Esophagus muscularis mucosa (tissue), 4 donors: ENCODE measurements around the gene EHMT2. TPM values are rescaled to one million over a fixed set of nuclear protein-coding genes. Genes with fewer than 3 reads are reported as not detected.
"Not testable (repeated sequence)": the region's sequence is repeated elsewhere in the genome, so short reads cannot be mapped to it uniquely, and the experiment has no call there.

ENCODE experiments used
- DNase-seq: peaks from one replicate; pipeline ENCODE4 v3.0.0-alpha.2; 2017; ENCODE audit errors: extremely low spot score
- H3K27ac ChIP-seq, 4 donors: fragments of 200-600 bp; sonication (generic); replicated peaks in 1 of 4; 1 replicate in 3 of 4; 2 replicates in 1 of 4; pipeline ENCODE4 v1.5.1; 2016 to 2019; ENCODE audit warnings: mild to moderate bottlenecking in 1 of 4
- H3K27me3 ChIP-seq, 4 donors: fragments of 200-600 bp; sonication (generic); one replicate each; pipeline versions ENCODE4 v1.5.1 to v1.6.0; 2016 to 2019
- H3K36me3 ChIP-seq, 4 donors: fragments of 200-600 bp; sonication (generic); one replicate each; pipeline ENCODE4 v1.5.1; 2016 to 2019
- H3K4me1 ChIP-seq, 4 donors: fragments of 200-600 bp; sonication (generic); one replicate each; pipeline ENCODE4 v1.5.1; 2016 to 2019
- H3K4me3 ChIP-seq, 4 donors: fragments of 200-600 bp; sonication (generic); 1 replicate in 2 of 4; 2 replicates in 2 of 4; pipeline ENCODE4 v1.5.1; 2016 to 2019; ENCODE audit warnings: mild to moderate bottlenecking in 4 of 4, moderate library complexity in 1 of 4
- H3K9me3 ChIP-seq, 4 donors: fragments of 200-600 bp; sonication (generic); 1 replicate in 3 of 4; 2 replicates in 1 of 4; pipeline ENCODE4 v1.5.1; 2016 to 2019
- EP300 ChIP-seq: sonication (generic); formaldehyde crosslinking; IDR thresholded peaks from one replicate; pipeline ENCODE4 v1.6.1; 2017; ENCODE audit warnings: antibody characterized with exemption
- POLR2A ChIP-seq: fragments of 450-650 bp; IDR thresholded peaks from one replicate; pipeline ENCODE4 v1.6.1; 2017; ENCODE audit warnings: antibody characterized with exemption, moderate library complexity, mild to moderate bottlenecking, low read depth
- POLR2AphosphoS5 ChIP-seq, 2 donors: sonication (generic); formaldehyde crosslinking; IDR thresholded peaks; one replicate each; pipeline ENCODE4 v1.6.1; 2017; ENCODE audit warnings: antibody characterized with exemption in 2 of 2
- WGBS: methylation state at CpG from one replicate; pipeline ENCODE4 v1.1.5; 2018; 5-methylcytosine and 5-hydroxymethylcytosine counted together
- intact Hi-C: fragments of 100-400 bp; cut with DNase I; formaldehyde crosslinking; loops from one replicate; pipeline ENCODE4 v1.15.1; 2023
- total RNA-seq, 4 donors: library from RNA; depleted of rRNA; stranded (reverse); fragments of >200 nt; gene quantifications; one replicate each; pipeline versions ENCODE4 v1.1.0 to v1.2.1, GENCODE V29; 2016
- TF ChIP-seq, protein P1 (sequence below), 3 experiments: fragments of 200-600 bp in 2 of 3; fragments of 450-650 bp in 1 of 3; sonication (generic) in 2 of 3; IDR thresholded peaks; one replicate each; pipeline ENCODE4 v1.5.1; 2017 to 2019; ENCODE audit warnings: antibody characterized with exemption in 3 of 3, mild to moderate bottlenecking in 2 of 3, moderate library complexity in 1 of 3

EHMT2 gene
- total RNA-seq, 4 donors from 2014 or later: 25.7 to 48.4 (median 38.1) TPM

DNA sequence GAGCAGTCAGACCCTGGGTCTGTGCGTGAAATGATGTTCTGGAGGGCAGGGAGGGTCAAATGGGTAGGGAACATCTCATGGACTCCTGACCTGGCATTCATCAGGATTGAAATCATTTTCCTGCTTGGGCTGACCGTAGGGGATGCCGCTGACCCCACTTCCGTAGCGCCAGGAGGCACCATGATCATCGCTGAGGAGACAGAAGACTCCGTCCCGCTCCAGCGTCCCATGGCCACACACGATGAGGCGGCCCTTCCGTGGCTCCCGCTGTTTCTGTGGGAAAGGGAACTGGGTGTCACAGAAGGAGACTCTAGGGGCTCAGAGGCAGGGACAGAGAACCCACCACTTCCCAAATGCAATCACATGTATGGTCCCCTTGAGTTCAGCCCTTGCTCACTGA is 37.1 kb downstream of the EHMT2 start:
- Histone ChIP-seq H3K36me3 (peaks cover 15 to 48% (median 43%) of the 10 kb centered on the region in 4 donors), H3K27ac (no peak overlapping the region), H3K4me1 (peaks cover 20 to 35% (median 27%) of the 10 kb centered on the region in 4 donors), H3K4me3 (no peak overlapping the region), H3K9me3 (no peaks in the 10 kb centered on the region), H3K27me3 (no peaks in the 10 kb centered on the region)
- no peak for DNase-seq
- 94% methylated on average over 13 of the region's 13 CpGs for WGBS
- intact Hi-C loops: loop anchor here (10.0 kb wide), 1 partner anchor 176 kb away; the partner anchor contains the start of gene LY6G5C
- TF ChIP-seq, protein P1, sequence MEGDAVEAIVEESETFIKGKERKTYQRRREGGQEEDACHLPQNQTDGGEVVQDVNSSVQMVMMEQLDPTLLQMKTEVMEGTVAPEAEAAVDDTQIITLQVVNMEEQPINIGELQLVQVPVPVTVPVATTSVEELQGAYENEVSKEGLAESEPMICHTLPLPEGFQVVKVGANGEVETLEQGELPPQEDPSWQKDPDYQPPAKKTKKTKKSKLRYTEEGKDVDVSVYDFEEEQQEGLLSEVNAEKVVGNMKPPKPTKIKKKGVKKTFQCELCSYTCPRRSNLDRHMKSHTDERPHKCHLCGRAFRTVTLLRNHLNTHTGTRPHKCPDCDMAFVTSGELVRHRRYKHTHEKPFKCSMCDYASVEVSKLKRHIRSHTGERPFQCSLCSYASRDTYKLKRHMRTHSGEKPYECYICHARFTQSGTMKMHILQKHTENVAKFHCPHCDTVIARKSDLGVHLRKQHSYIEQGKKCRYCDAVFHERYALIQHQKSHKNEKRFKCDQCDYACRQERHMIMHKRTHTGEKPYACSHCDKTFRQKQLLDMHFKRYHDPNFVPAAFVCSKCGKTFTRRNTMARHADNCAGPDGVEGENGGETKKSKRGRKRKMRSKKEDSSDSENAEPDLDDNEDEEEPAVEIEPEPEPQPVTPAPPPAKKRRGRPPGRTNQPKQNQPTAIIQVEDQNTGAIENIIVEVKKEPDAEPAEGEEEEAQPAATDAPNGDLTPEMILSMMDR (IDR thresholded peaks at IDR 0.05): no peak
- TF ChIP-seq POLR2A (no peak), POLR2AphosphoS5 (IDR thresholded peaks at IDR 0.05) (no peak), EP300 (no peak)

DNA sequence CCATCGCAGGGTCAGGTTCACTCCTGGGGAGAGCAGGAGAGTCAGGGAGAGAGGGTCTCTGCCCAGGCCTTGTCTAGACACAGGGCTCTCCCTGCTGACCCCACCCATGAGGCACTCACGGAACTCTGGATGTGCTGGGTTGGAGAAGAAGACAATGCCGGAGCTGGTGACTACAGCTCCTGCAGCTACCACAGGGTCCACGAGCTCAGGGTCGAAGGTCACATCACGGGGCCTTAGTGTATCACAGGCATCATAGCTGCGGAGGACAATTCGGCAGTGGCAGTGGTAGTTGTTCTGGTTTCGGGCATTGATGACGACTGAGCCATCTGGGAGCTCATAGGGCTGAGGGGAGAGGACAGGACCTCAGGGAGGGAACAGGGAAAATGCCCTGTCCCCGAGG is 37.6 kb downstream of the EHMT2 start:
- no peak for DNase-seq
- no peak overlapping the region for H3K27ac ChIP-seq
- H3K4me1 ChIP-seq: peaks cover 20 to 35% (median 27%) of the 10 kb centered on the region in 4 donors
- H3K27me3 ChIP-seq: no peaks in the 10 kb centered on the region
- intact Hi-C loops: loop anchor here (10.0 kb wide), 1 partner anchor 175 kb away; the partner anchor contains the start of gene LY6G5C
- TF ChIP-seq EP300: no peak
- TF ChIP-seq POLR2AphosphoS5 (IDR thresholded peaks at IDR 0.05): no peak
- TF ChIP-seq POLR2A: no peak
- TF ChIP-seq, protein P1 (IDR thresholded peaks at IDR 0.05): no peak
- 84% methylated on average over 2 of the region's 11 CpGs for WGBS
- H3K36me3 ChIP-seq: peaks cover 15 to 48% (median 43%) of the 10 kb centered on the region in 4 donors
- H3K9me3 ChIP-seq: no peaks in the 10 kb centered on the region
- H3K4me3 ChIP-seq: no peak overlapping the region

DNA sequence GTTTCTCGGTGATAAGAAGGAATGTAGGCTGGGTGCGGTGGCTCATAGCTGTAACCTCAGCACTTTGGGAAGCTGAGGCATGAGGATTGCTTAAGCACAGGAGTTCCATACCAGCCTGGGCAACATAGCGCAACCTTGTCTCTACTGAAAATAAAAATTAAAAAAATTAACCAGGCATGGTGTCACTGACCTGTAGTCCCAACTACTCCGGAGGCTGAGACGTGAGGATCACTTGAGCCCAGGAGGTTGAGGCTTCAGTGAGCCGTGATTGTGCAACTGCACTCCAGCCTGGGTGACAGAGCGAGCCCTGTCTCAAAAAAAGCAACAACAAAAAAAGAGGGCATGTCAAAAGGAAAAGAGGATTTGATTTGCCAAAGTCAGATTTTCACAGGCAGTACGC is 38.8 kb downstream of the EHMT2 start:
- Histone ChIP-seq H3K4me3 (no peak overlapping the region), H3K9me3 (no peaks in the 10 kb centered on the region), H3K36me3 (peaks cover 15 to 48% (median 43%) of the 10 kb centered on the region in 4 donors), H3K4me1 (peaks cover 15 to 25% (median 18%) of the 10 kb centered on the region in 4 donors), H3K27me3 (no peaks in the 10 kb centered on the region), H3K27ac (no peak overlapping the region)
- intact Hi-C loops: no loop called here
- no peak for DNase-seq
- WGBS: 88% methylated on average over 8 of the region's 8 CpGs
- TF ChIP-seq EP300: no peak
- TF ChIP-seq POLR2AphosphoS5 (IDR thresholded peaks at IDR 0.05): no peak
- TF ChIP-seq POLR2A: no peak
- TF ChIP-seq, protein P1 (IDR thresholded peaks at IDR 0.05): no peak

DNA sequence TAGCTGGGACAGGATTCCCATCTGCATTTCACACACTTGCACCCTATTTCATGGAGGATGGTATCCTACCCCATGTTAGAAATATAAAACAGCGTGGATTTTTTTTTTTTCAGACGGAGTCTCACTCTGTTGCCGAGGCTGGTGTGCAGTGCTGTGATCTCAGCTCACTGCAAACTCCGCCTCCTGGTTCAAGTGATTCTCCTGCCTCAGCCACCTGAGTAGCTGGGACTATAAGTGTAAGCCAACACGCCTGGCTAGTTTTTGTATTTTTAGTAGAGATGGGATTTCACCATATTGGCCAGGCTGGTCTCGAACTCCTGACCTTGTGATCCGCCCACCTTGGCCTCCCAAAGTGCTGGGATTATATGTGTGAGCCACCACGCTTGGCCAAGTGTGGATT is 39.7 kb downstream of the EHMT2 start:
- intact Hi-C loops, DNase-seq, H3K27me3 ChIP-seq, H3K9me3 ChIP-seq, H3K4me3 ChIP-seq, H3K27ac ChIP-seq: not testable (repeated sequence)
- Histone ChIP-seq H3K36me3 (peaks cover 15 to 48% (median 43%) of the 10 kb centered on the region in 4 donors), H3K4me1 (peaks cover 9 to 18% (median 11%) of the 10 kb centered on the region in 4 donors)
- WGBS: 95% methylated on average over 8 of the region's 8 CpGs

DNA sequence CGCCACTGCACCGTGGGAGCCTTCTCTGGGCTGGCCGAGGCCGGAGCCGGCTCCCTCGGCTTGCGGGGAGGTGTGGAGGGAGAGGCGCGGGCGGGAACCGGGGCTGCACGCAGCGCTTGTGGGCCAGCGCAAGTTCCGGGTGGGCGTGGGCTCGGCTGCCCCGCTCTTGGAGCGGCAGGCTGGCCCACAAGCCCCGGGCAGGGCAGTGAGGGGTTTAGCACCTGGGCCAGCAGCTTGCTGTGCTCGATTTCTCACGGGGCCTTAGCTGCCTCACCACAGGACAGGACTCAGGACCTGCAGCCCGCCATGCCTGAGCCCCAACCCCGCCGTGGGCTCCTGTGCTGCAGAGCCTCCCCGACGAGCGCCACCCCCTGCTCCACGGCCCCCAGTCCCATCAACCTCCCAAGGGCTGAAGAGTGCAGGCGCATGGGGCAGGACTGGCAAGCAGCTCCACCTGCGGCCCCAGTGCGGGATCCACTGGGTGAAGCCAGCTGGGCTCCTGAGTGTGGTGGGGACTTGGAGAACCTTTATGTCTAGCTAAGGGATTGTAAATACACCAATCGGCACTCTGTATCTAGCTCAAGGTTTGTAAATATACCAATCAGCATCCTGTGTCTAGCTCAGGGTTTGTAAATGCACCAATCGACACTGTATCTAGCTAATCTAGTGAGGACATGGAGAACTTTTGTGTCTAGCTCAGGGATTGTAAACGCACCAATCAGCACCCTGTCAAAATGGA is 45.3 kb downstream of the EHMT2 start:
- DNase-seq, intact Hi-C loops, H3K27ac ChIP-seq, H3K27me3 ChIP-seq, H3K36me3 ChIP-seq, H3K4me3 ChIP-seq, H3K9me3 ChIP-seq, H3K4me1 ChIP-seq: not testable (repeated sequence)
- WGBS: 88% methylated on average over 25 of the region's 35 CpGs

DNA sequence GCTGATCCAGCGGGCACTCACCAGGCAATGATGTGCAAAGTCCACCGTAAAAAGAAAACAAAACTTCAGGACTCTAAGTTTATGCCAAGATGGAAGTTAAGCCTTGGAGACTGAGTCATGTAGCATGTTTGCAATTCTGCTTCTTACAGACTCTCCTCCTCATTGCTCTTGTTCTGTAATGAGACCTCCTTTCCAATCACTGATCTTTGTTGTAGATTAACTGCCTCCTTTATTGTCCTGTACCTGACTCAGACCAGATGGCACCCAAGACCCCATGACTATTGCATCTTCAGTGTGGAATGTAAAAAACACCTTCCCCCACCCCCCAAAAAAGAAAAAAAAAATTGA is 46.0 kb downstream of the EHMT2 start:
- H3K27ac ChIP-seq: no peak overlapping the region
- TF ChIP-seq POLR2A (no peak), EP300 (no peak), POLR2AphosphoS5 (IDR thresholded peaks at IDR 0.05) (no peak)
- TF ChIP-seq, protein P1 (IDR thresholded peaks at IDR 0.05): no peak
- no peak overlapping the region for H3K4me3 ChIP-seq
- no peaks in the 10 kb centered on the region for H3K36me3 ChIP-seq
- no peaks in the 10 kb centered on the region for H3K9me3 ChIP-seq
- no peaks in the 10 kb centered on the region for H3K4me1 ChIP-seq
- no peaks in the 10 kb centered on the region for H3K27me3 ChIP-seq
- intact Hi-C loops: no loop called here
- DNase-seq: no peak
- WGBS: 86% methylated on average over 2 of the region's 2 CpGs
